ENCODE results near the gene TBC1D1.
"Not testable (repeated sequence)": the region's sequence is repeated elsewhere in the genome, so short reads cannot be mapped to it uniquely, and the experiment has no call there.

The TBC1D1 gene

DNA sequence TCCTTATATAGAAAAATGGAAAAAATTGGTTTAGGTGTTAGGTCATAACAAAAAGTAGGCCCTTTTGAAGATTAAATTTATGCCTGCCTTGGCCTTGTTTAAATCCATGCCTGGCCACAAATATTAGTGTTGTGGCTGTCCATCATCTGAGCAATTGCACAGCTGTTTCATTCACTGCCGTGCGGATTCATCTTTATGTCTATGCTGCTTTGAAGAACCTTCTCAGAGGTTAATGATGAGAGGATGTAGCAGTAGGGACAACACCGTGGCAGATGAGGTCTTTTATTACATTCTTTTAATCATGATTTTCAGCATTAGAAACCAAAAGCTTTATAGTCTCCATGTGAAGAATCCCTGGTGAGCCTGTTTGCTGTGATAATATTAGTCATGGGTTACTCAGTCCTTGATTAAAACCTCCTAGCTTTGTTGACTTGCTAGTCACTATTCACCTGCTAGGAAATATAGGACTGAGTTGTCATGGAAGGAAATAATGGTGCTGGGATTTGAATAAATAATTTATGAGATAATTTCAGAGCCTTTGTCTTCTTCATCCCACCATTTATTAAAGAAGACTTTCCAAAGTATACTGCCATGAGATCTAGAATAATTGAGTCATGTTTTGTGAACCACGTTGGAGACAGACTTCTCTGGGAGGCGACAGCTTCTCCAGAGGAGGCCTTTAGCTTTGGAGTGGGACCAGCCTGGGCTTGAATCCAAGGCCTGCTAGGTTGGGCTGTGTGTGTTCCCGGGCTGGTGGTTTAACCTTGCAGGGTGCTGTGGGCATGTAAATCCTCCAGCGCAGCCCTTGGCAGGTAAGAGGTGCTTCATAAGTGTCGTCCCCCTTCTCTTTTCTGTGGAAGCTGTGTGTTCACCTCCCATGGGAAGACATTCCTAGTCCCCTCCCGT is 122.8 kb downstream of the TBC1D1 start:
- DNase-seq, result no peak

DNA sequence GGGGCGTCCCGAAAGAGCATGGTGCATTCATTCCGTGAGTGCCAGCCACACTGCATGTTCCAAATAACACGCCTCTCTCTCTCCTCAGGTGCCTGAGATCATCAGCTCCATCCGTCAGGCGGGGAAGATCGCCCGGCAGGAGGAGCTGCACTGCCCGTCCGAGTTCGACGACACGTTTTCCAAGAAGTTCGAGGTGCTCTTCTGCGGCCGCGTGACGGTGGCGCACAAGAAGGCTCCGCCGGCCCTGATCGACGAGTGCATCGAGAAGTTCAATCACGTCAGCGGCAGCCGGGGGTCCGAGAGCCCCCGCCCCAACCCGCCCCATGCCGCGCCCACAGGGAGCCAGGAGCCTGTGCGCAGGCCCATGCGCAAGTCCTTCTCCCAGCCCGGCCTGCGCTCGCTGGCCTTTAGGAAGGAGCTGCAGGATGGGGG is 123.6 kb downstream of the TBC1D1 start:
- DNase-seq, result no peak

DNA sequence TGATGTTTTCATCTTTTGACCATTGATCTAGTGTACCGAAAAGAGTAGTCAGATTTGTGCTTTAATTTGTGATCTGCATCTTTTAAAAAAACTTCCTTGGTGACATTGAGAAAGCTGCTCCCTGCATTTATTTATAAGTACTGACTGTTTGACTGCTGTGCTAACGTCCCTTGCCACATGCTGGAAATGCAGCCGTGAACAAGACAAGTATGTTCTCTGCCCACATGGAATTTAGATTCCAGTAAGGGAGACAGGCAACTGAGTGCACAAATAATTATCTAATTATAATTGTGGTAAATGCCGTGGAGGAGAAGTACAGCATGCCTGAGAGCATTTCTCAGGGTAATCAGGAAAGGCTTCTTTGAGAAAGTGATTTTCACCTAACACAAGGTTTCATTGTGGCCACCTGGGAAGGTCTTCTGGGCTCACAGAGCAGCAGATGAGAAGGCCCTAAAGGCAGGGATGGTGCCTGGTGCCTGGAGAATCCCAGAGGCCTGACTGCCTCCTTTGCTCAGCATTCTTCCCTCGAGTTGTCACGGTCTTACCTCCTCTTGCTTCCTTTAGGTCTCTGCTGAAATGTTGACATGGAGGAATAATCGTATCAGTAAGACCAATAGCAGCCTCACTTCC is 125.1 kb downstream of the TBC1D1 start:
- DNase-seq, result no peak

DNA sequence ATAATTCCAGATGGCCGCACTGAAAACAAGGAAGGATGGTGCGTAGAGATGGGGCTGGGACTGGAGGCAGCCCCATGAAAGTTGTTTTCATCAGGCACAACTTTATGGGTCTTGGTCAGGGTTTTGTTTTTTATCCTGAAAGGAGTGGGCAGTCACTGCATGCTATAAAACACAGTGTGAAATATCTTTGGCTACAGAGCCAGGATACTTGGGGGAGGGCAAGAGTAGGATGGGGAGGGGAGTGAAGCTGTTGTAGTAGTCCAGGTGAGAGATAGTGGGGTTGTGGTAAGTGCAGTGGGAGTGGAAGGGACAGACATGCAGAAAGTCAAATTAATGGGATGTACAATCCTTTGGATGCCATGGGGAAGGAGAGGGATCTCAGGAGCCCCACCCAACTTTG is 125.8 kb downstream of the TBC1D1 start:
- DNase-seq, result no peak

DNA sequence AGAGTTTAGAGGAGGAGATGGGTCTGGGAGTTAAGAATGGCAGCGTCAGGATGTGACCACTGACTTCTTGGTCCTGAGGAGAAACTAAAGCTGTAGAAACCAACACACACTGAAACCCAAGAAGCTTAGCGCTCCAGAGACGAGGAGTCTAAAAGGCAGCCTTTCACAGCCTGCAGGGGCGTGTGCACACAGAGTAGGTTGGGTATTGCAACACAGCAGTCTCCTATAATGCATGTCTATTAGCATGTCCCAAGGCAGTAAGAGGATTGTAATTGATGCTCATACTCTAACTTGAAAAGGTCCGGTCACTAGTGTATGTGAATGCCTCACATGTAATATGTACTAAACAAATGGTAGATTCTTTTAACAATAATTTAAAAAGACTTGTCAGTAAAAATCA is 126.7 kb downstream of the TBC1D1 start:
- DNase-seq, result no peak

DNA sequence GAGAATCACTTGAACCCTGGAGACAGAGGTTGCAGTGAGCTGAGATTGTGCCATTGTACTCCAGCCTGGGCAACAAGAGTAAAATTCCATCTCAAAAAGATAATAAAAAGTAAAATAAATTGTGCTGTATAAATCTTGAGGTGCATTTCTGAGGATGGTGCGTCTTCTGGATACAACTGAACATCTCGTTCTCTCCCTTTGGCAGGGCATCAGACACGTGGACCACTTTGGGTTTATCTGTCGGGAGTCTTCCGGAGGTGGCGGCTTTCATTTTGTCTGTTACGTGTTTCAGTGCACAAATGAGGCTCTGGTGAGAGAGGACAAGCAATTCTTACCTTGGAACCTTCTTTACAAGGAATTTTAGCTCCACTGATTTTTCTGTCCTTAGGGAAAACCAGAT is 129.5 kb downstream of the TBC1D1 start:
- DNase-seq, result no peak

DNA sequence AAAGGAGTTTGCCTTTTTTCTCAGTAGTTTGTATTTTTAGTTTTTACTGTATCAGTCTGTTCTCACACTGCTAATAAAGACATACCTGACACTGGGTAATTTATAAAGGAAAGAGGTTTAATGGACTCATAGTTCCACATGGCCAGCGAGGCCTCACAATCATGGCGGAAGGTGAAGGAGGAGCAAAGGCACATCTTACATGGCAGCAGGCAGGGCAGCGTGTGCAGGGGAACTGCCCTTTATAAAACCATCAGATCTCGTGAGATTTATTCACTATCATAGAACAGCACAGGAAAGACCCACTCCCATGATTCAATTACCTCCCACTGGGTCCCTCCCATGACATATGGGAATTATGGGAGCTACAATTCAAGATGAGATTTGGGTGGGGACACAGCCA is 130.1 kb downstream of the TBC1D1 start:
- not testable (repeated sequence) for DNase-seq

DNA sequence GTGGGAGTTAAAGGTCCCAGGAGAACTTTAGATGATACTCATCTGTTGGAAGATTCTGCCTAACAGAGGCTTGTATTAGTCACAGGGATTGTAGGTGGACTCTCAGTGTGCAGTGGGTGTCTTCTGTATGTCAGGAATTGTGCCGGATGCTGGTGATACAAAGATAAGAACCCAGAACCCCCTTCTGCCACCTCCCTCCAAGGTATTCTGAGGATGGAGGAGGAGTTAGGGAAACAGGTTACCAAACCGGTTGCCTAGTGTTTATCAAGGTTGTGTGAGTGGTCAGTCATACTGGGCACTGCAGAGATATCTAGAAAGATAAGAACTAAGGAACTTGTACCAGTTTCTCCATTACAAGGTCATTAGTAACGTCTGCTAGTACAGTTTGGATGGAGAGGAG is 130.9 kb downstream of the TBC1D1 start:
- DNase-seq, result no peak

DNA sequence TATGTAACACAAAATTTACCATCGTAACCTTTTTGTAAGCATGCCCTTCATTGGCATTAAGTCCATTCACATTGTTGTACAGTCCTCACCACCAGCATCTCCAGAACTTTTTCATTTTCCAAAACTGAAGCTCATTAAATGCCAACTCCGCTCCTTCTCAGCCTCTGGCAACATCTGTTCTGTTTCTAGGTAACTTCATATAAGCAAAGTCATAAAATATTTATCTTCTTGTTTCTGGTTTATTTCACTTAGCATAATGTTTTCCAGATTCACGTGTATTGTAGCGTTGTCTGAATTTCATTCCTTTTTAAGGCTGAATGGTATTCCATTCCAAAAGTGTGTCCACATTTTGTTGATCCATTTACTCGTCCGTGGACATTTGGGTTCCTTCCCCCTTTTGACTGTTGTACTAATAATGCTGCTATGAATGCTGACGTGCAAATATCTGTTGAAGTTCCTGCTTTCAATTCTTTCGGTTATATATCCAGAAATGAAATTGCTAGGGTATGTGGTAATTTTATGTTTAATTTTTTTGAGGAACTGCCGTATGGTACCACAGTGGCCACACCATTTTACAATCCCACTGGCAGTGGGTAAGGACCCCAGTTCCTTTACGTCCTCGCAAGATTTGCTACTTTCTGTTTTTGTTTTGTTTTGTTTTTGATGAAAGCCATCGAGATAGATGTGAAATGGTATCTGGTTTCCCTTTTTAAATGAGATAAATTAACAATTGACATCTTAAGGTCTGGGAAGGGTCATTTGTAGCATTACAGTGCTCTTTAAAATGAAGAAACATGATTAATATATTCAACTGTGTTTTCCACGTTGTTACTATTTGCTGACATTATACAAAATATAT is 132.7 kb downstream of the TBC1D1 start:
- DNase-seq, result no peak

DNA sequence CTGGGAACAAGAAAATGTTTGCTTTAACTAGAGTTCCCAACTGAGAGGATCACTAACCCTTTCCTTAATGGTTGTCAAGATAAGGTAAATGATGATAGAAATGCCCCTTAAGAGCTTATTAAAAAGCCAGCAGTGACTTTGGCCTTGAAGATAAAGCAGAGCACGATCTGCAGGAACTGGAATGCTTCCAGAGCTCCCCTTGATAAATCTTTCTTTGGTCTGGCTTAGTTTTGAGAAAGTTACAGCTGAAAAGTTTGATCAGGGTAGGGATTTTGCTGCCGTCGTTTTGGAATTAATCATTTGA is 133.3 kb downstream of the TBC1D1 start:
- no peak for DNase-seq

DNA sequence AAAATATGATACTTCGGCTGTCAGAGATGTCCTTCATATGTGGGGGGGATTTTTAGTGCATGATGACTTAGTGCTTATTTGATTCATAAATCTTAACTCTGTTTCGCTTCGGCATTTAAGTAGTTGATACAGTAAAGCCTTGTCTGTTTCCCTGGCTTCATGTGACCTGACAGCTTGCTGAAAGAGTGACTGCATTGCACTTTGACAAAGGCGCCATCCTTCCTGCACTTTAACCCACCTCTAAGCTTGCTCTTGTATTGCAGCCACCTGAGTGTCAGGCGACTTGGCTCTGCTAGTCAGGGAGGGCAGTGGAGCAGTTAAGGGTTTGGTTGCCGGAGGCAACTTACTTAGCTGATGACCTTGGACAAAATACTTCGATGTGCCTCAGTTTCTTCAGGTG is 134.8 kb downstream of the TBC1D1 start:
- DNase-seq, result no peak

DNA sequence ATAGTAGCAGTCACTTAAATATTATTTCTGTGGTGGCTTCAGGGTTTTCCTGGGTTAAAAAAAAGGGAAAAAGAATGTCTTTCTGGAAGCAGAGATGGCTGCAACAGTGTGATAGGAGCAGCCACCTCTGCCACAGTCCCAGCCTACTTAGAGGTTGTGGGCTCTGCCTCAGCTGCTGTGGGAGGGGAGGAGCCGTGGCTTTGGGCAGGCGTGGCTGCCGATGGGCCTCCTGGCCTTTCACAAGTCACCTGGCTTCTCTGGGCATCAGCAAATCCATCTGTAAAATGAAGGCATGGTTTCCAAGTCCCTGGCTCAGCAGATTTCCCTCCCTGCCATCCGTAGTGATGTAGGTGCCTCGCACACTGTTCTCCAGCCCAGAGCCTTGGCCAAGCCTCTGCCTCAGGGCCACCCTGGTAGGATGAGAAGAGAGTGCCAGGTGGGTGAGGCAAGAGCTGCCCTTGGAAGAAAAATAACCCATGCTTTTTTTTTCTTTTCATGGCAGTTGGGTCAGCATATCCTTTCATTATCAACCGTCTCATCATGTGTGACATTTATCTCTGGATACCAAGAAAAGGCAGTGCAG is 135.4 kb downstream of the TBC1D1 start:
- no peak for DNase-seq

DNA sequence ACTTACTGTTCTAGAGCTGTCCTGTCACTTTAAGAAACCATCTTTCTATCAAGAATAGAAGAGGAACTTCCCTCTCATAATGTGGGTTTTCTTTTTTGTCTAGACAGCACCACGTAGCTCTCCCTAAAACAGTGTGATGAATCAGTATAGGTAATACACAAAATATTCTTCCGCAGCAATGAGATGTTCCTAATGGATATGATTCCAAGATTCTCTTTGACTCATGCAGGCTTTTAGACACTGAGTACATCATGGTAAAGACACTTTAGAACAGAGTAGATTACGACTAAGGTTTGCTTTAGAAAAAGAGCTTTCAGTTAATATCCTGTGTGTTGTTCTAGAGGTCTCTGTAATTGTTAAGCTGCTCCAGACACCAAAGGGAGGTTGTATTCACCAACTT is 139.1 kb downstream of the TBC1D1 start:
- DNase-seq, result no peak

DNA sequence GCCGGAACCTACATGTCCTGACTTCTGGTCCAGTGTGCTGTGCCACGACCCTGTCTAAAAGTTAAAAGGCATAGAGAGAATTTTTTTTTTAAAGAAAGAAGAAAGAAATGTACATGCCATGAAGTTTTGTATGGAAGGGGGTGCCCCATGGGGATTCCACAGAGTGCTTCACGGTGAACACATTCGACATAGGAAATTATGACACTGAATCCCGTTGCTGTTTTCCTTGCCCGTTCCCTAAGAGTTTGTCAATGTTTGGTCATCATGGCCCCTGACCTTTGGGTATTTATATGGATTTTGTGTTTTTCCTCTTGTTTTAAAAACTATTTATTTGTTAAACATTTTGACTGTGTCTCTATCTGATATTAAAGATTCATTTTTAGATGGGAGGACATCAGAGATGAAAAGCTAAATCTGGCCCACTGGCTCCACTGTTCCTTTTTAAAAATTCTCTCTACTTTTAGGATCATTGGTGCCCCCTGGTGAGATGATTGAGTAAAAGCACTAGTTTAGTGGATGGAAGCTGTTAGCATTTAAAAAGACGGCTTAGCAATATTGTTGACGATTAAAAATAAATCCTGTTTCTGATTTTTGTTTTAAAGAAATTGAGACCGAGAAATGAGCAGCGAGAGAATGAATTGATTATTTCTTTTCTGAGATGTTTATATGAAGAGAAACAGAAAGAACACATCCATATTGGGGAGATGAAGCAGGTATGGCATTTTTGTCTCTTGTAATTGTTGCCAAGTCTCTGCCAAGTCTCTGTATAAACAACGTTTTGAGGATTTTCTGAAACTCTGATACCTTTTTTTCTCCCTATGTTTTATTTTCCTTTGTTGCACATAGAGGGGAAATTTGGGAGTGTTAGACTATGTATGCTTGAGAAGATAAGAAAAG is 144.3 kb downstream of the TBC1D1 start:
- no peak for DNase-seq

DNA sequence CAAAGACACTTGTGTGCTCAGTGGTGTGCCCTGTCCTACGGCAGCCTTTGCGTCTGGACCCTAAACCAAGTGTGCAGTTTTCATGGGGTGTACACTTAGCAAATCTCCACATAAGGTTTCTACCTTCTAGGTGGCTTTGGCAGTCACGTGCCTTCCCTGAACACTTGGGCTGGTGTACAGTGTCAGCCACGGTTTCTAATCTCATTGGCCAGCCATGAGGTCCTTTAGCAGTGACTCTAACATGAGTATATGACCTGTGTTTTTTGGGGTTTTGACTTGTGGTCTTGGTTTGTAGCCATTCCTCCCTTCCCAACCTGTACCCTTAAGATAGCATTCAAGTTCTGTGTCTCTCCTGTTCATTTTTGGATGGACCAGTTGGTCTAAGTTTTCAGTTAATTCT is 145.7 kb downstream of the TBC1D1 start:
- no peak for DNase-seq

DNA sequence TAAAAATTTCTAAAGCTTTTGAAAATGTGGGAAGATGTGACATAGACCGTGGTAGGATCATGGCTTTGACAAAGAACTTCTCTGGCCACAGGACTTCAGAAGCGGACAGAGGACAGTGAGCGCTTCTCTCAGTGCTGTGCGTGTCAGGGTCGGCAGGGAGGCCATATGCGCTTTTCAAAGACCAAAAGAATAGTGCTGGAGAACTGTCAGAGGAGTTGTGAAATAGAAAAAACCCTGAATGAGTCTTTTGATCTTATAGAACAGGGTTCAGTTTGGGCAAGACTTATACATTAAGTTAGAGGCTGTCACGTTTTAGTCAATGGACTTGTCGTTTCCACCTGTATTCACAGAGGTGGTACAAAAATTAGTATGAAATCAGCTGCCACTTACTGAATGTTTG is 146.7 kb downstream of the TBC1D1 start:
- DNase-seq, result no peak

DNA sequence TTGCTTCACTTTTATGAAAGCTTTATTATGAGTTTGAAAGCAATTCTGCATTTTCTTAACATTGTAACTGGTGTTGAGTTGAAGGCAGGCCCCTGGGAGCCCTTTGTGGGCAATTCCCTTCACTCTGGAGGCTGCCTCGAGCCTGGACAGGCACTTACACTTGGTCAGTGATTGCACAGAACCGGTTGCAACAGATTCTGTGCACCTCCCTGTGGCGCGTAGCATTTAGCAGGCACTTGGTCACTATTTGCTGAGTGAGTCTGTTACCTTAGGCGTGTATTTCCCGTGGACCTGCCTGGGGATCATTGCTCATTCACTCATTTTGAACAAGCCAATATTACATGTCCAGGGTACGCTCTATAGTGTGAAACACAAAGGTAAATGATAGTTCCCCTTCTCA is 149.7 kb downstream of the TBC1D1 start:
- no peak for DNase-seq

DNA sequence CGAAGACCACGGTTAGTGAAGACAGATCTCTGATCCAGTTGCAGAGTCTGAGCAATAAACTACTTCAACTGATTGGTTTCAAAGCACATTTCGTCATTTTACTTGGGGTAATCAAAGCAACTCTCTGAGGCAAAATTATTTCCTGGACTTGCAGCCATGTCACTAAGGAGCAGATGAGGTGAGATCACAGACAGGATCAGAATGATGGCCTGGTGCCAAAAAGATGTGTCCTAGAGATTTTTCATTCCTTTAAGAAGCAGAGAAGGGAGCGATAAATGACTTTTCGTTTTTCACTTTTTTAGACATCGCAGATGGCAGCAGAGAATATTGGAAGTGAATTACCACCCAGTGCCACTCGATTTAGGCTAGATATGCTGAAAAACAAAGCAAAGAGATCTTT is 153.2 kb downstream of the TBC1D1 start:
- DNase-seq, result no peak

DNA sequence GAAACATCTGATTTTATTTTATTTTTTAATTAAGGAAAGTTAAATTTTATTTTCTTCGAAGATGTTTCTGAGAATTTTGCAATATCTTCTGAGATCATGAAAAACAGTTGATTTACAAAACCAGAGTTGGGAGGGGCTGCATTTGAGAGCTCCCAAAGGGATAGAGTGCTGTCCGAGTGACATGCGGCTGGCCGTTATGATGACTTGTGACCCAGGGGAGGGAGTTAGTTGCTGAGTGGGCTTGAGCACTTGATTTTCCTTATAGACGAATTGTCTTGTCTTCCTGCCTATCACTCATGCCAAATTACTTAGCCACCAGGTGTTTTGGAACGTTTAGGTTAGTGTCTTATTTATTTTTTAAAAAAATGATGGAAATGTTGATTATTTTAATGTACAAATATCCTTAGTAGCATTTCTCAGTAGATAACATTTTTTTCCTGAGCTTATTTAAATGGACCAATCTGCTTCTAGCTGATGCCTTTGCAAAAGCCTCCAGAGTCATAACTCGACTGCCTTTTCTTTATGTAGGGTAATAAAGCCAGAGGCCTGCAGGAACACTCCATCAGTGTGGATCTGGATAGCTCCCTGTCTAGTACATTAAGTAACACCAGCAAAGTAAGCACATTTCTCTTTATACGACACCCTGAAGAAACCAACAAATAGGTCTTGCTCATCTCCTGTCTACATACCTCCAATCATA is 154.6 kb downstream of the TBC1D1 start:
- no peak for DNase-seq

DNA sequence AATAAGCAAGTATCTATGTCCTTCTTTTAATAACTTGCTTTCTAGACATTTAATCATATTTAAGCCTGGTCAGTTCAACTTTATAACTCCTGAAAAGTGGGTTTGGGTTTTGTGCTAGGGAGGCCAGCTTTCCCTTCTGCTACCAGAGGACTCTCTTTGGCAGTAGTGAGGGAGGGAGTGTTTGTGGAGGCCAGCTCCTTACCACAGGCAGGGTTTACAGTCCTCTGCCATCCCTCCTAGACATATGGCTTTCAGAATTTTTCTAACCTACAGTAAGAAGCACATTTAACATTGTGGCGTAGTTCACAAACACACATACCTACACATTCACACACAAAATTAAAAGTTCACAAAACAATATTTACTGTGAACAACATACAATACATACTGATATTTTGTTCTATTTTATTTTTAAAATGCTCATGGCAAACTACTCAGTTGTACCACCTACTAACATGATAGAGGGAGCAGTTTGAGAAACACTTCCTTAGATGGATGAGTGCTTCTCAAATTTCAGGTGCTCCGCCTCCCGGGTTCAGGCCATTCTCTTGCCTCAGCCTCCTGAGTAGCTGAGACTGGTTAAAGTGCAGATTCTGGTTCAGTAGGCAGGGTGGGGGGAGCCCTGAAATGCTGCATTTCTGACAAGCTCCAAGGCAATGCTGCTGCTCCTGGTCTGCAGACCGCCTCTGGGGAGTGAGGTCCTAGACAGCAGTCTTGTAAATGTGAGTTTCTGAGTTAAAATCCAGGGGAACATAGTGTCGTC is 156.0 kb downstream of the TBC1D1 start:
- DNase-seq, result peak; percentile 25

All from right kidney (tissue), 1 donor.